ENCODE measurements around the gene ZNF480.
A peak's percentile ranks its signal among the peaks of the same experiment; 100 is the strongest.
"Not testable (repeated sequence)": the region's sequence is repeated elsewhere in the genome, so short reads cannot be mapped to it uniquely, and the experiment has no call there.

Gene ZNF480
- long read RNA-seq, donor 1, full-length matches to known transcripts, result 2 of 2 reads
- long read RNA-seq, donor 1, partial matches to known transcripts, result 0 of 2 reads
- long read RNA-seq, donor 1, other reads (novel, unspliced or antisense), result 0 of 2 reads
- long read RNA-seq, donor 2, full-length matches to known transcripts, result 1 of 1 reads
- long read RNA-seq, donor 2, partial matches to known transcripts, result 0 of 1 reads
- long read RNA-seq, donor 2, other reads (novel, unspliced or antisense), result 0 of 1 reads
- long read RNA-seq, donor 3, full-length matches to known transcripts, result 2 of 2 reads
- long read RNA-seq, donor 3, partial matches to known transcripts, result 0 of 2 reads
- long read RNA-seq, donor 3, other reads (novel, unspliced or antisense), result 0 of 2 reads
- long read RNA-seq, donor 4, full-length matches to known transcripts, result 6 of 12 reads
- long read RNA-seq, donor 4, partial matches to known transcripts, result 6 of 12 reads
- long read RNA-seq, donor 4, other reads (novel, unspliced or antisense), result 0 of 12 reads
- long read RNA-seq, donor 5, full-length matches to known transcripts, result 3 of 16 reads
- long read RNA-seq, donor 5, partial matches to known transcripts, result 13 of 16 reads
- long read RNA-seq, donor 5, other reads (novel, unspliced or antisense), result 0 of 16 reads
- long read RNA-seq, donor 6, full-length matches to known transcripts, result 3 of 3 reads
- long read RNA-seq, donor 6, partial matches to known transcripts, result 0 of 3 reads
- long read RNA-seq, donor 6, other reads (novel, unspliced or antisense), result 0 of 3 reads
- long read RNA-seq, donor 7, full-length matches to known transcripts, result 3 of 3 reads
- long read RNA-seq, donor 7, partial matches to known transcripts, result 0 of 3 reads
- long read RNA-seq, donor 7, other reads (novel, unspliced or antisense), result 0 of 3 reads
- long read RNA-seq, donor 8, full-length matches to known transcripts, result 5 of 5 reads
- long read RNA-seq, donor 8, partial matches to known transcripts, result 0 of 5 reads
- long read RNA-seq, donor 8, other reads (novel, unspliced or antisense), result 0 of 5 reads

DNA sequence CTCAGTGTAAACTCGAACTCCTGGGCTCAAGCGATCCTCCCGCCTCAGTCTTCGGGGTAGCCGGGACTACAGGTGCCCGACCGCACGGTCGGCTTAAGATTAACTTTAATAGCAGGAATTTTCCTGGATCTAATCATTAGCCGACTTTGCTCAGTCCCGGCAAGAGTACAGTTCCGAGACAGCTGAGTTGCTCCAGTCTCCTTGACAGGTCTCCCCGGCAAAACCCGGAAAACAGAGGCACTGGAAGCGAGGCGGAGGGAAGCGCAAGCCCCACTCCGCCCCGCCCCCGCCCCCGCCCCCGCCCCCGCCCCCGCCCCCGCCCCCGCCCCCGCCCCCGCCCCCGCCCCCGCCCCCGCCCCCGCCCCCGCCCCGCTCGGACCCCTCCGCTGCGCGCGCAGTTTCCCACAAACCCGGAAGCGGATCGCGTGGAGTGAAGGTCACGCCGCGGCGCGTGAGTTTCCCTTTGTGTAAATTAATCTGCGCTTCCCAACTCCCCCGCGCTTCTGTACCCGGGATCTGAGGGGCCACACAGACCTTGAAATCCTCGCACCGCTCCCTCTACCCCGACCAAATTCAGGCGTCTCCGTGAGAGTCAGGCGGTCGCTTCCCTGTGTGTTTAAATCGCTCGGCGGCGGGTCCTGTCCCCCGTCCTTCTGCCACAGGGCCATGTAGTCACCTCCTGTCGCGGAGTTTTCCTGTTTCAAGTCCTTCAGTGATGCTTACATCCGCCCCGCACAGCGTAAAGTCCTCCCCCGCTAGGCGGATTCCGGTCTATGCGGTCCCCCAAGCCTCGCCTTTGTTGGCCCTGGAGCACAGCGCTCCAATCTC lies at the start of gene ZNF480:
TSS of gene ZNF480 (plus strand) at position 397 of the 828 bp plus-strand sequence. CDS start 3,244 bp downstream, outside the sequence.
- peak; percentile 89 for DNase-seq

DNA sequence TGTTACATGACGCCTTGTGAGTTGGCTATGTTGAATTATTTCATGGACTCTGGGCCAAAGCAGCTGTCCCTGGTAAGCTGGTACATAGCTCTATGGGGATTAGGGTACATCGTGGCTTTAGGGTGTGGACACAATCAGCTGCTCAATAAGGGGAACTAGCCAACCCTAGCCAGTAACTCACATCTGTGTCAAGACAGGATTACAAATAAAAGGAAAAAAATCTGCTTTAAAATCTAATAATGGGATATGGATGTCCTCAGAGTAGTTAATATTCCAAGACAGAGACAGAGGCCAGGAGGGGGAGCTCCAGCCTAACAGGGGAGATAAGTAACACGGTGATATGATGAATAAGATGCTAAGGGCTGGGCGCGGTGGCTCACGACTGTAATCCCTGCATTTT lies 48.7 kb upstream of the ZNF480 start:
- DNase-seq, result no peak

DNA sequence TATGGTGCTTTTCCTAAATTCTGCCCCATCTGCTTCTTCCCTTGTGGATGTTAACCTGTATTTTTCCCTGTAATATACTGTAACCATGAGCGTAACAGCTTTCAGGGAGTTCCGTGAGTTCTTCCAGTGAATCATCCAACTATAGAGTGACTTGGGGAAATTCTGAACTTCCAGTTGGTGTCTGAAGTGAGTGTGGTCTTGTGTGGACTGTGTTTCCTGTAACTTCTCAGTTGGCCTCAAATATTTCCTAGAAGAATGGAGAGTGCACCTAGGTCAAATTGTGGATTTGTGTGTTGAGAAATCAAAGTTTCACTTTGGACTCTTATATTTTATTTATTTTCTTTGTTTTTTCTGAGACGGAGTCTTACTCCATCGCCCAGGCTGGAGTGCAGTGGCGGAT lies 38.5 kb upstream of the ZNF480 start:
- no peak for DNase-seq

DNA sequence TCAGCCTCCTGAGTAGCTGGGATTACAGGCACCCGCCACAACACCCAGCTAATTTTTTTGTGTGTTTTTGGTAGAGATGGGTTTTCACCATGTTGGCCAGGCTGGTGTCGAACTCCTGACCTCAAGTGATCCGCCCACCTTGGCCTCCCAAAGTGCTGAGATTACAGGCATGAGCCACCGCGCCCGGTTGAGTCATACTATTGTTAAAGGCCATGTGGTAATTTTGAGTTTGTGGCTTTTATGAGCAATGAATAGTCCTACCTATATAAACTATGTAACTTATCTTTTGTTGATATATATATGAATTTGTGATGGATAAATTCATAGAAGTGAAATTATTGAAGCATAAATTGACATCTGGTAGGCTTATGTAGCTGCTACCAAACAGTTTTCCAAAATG lies 31.4 kb upstream of the ZNF480 start:
- DNase-seq, result not testable (repeated sequence)

DNA sequence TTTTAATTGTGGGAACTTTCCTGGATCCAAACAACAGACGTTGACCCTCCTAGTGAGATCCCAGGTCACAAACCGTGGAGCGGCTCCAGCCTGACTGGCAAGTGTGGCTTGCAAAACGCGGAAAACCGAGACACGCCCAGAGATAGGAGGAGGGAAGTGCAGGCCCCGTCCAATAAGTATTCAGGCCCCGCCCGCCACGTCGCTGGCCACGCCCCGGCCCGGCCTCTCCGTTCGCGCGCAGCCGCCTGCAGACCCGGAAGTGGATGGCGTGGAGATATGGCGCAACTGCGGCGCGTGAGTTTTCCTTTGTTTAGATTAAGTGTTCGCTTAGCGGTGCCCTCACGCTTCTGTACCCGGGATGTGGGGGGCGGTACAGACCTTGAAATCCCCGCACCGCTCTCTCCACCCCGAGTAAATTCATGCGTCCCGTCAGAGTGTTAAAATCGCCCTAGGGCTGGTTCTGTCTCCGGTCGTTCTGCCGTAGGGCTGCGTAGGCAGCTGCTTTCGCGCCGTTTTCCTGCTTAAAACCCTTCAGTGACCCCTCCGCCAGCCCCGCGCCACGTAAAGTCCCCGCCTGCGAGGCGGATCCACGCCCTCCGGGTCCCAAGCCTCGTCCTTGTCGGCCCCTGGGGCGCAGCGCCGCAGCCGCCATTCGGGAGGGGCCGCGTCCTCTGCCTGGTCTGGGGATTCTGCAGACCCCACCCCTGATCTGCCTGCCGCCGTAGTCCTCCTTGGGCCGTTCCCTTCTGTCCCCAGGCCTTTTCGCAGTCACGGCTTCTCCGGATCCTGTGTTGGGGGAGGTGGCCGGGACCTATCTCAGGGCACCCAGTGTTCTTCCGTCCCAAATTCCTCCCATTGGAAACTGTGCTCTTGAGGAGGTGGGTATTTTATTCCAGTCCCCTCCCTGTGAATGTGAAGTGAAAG lies 27.4 kb upstream of the ZNF480 start, which contains the start of gene ZNF766:
TSS of gene ZNF766 (plus strand) at position 250 of the 924 bp plus-strand sequence. CDS start at position 277, 27 bp downstream.
- DNase-seq, result peak; percentile 90

DNA sequence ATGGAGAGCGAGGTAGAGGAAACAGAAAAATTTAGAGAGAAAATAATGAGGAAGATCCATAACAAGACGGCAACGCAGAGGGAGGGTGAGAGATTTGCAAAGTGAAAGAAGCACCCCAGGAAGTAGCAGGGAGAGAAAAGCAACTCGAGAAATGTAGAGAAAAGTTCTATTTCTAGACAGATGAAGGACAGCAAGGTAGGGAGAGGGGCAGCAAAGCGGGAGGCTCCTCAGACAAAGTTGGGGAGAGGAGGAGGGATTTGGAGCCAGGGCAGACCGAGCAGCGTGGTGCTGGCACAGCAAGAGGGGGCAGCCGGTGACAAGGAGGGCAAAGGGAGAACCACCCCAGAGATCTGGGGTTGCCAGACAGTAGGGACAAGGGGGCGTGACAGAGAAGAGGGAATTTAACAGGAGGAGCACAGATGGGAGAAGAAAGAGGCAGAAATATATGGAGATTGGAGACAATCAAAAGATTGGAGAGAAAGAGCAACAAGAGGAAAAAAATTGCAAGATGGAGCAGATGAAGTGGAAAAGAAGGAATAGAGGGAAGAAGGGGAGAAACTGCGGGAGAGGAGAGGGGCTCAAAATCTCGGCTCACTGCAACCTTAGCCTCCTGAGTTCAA lies 26.6 kb upstream of the ZNF480 start:
- no peak for DNase-seq

DNA sequence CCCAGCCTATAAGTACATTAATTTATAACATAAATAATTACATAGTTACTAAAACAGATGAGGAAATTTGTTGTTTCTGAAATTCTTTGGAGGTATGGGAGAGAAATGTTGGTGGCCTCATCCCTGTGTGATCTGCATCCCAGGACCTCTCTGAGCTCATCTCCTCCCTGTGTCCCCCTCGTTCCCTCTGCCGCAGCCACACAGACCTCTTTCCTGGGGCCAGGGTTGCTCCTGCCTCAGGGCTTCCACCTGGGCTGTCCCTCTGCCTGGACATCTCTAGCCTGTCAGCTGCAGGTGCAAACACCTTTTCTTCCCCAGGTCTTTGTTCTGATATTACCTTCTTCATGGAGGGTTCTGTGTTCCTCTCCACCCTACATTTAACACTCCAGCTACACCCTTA lies 23.7 kb upstream of the ZNF480 start:
- DNase-seq, result no peak

DNA sequence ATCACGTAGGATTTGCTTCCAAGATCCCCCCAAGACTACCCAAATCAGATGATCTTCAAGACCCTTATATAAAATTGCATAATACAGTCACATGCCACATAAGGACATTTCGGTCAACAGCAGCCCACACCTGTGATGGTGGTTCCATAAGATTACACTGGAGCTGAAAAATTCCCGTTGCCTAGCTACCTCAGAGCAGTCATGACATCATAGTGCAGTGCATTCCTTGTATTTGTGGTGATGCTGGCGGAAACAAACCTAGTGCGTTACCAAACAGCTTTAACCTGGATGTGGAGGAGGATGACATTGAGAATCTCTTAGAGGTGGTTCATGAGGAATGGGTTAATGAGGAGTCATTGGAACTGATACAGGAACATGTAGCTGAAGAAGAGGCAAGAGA lies 22.8 kb upstream of the ZNF480 start:
- no peak for DNase-seq

DNA sequence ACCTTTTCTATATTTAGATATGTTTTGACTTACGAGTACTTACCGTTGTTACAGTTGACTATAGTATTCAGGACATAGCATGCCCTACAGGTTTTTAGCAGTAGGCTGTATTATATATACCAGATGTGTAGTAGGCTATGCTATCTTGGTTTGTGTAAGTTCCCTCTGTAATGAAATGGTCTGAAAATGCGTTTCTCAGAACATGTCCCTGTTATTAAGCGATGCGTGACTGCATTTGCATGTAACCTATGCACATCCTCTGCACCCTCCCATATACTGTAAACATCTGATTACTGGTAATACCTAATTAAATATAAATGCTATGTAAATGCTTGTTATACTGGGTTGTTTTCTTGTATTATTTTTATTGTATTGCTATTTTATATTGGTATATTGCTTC lies 21.0 kb upstream of the ZNF480 start:
- DNase-seq, result no peak

DNA sequence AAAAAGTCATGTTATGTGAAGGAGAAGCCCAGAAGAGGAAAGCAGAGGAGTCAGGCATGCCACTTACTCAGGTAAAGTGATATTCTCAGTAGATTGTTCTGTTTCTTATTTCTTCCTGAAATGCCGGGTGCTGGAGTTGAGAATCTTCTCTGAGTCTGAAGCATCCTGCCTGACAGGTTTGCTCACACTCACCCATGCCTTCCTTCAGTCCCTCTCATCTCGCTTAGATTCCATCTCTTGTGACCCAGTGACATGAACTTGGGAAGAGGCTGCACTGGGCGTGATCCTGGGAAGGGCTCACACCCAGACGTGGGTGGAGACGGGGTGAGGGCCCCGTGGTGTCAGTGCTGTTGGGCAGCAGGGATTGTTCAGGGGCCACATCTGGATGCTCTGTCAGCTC lies 19.5 kb upstream of the ZNF480 start:
- no peak for DNase-seq

DNA sequence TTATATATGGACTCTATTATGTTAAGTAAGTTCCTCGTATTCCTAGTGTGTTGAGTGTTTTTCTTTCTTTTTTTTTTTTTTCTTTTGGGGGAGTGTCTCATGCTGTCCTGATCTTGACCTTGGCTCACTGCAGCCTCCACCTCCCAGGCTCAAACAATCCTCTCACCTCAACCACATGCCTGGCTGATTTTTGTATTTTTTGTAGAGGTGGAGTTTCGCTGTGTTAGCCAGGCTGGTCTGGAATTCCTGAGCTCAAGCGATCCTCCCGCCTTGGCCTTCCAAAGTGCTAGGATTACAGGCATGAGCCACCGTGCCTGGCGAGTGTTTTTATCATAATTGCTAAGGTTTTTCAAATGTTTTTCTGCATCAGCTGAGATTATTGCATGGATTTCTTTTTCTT lies 10.7 kb upstream of the ZNF480 start:
- DNase-seq, result no peak

DNA sequence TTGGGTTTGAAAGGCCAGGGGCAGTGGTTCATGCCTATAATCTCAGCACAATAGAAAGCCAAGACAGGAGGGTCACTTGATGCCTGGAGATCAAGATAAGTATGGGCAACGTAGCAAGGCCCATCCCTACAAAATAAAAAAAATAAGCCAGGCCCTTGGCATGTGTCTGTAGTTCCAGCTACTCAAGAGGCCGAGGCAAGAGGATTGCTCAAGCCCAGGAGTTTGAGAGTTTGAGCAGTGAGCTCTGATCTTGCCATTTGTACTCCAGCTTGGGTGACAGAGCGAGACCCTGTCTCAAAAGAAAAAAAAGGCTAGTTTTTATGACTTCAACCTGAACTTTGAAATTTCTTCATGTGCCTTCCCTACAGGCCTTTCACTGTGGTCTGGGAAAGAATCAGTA lies 5.2 kb upstream of the ZNF480 start:
- no peak for DNase-seq

DNA sequence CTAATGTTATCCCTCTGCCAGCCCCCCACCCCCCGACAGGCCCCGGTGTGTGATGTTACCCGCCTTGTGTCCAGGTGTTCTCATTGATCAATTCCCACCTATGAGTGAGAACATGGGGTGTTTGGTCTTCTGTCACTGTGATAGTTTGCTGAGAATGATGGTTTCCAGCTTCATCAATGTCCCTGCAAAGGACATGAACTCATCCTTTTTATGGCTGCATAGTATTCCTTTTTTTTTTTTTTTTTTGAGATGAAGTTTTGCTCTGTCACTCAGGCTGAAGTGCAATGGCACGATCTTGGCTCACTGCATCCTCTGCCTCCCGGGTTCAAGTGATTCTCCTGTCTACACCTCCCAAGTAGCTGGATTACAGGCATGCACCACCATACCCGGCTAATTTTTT lies 4.0 kb upstream of the ZNF480 start:
- DNase-seq, result not testable (repeated sequence)

DNA sequence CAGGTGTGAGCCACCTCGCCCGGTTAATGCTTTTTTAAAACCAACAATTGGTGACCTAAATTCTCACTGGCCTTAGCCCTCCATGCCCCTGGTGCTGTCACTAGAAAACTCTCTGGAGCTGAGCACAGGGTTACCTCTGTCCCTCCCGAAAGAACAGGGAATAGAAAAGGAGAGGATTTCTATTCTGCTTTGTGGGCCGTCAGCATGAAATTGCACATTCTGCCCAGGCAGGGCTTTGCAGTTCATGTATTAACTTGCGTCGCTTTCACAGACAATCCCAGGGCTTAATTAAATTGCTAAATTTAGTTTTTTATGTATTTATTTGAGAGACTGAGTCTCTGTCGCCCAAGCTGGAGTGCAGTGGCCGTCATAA lies 583 bp upstream of the ZNF480 start:
- no peak for DNase-seq

DNA sequence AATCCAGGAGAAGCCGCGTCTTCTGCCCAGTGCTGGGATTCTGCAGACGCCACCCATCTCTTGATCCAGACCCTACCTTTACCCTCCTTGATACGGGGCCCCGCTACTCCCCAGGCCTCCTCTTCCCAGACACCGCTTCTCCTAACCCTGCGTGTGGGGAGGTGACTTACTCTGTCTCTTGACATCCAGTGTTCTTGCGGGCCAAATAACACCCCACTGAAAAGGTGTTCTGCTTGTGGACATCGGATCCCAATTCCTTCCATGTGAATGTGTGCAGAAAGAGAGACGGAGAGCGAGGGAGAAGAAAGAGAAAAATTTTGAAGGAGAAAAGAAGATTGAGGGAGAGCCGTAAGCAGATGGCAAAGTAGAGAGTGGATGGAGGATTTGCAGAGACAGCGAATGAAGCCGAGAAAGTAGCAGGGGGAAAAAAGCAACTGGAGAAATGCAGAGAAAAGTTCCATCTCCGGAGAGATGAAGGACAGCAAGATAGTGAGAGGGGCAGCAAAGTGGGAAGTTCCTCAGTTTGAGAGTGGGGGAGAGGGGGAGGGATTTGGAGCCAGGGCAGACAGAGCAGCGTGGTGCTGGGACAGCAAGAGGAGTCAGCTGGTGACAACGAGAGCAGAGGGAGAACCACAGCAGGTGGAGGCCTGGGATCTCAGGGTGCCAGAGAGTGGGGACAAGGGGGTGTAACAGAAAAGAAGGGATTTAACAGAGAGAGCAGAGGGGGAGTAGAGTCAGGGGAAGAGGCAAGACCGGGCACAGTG lies 814 bp downstream of the ZNF480 start:
- no peak for DNase-seq

DNA sequence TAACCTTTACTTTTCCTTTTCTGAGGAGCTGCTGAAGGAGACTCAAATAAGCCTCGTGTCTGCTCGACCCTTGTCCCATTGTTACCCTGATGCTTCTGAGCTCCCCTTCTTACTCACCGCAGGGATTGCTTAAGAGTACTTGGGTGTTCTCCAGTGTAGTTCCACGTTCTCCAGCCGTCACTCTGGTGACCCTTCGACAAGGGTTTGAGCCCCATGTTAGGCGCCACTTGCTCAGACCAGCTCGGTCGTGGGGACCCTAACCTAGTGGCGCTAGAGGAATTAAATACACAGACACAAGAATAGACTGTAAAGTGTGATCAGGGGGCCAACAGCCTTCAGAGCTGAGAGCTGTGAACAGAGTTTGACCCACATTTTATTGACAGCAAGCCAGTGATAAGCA lies 10.3 kb downstream of the ZNF480 start:
- DNase-seq, result peak; percentile 39

DNA sequence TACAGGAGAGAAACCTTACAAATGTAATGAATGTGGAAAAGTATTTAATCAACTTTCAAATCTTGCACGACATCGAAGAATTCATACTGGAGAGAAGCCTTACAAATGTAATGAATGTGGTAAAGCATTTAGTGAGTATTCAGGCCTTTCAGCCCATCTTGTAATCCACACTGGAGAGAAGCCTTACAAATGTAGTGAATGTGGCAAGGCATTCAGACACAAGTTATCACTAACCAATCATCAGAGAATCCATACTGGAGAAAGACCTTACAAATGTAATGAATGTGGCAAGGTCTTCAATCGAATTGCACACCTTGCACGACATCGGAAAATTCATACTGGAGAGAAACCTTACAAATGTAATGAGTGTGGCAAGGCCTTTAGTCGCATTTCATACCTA lies 25.5 kb downstream of the ZNF480 start:
- DNase-seq, result no peak

DNA sequence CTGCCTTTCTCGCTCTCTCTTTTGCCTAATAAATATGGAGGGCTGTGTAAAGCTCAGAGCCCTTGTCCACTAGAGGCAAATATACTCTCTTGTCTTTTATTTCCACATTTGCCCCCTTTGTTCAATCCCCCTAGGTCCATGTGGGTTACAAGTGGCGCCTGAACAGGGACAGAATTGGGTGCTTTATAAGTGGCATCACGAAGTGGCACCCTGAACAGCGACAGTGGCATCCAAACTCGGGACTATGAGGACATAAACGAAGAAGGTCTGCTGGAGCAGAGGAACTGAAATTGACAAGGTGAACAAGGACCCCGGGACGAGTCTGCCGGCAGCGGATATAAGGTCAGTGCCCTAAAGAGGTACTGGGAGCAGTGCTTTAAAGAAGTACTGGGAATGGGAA lies 34.8 kb downstream of the ZNF480 start:
- DNase-seq, result no peak

DNA sequence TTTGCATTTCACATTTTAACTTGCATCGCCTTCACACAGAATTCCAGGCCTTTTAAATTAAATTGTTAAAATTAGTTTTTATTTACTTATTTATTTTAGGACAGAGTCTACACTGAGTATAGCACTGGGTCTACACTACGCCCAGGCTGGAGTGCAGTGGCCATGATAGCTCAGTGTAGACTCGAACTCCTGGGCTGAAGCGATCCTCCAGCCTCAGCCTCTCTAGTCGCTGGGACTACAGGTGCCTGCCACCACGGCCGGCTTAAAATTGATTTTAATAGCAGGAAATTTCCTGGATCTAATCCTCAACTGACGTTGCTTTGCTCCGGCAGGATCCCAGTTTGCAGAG lies 38.8 kb downstream of the ZNF480 start:
- no peak for DNase-seq
